Measurements from ENCODE around the gene RNF40.

RNF40 gene

DNA sequence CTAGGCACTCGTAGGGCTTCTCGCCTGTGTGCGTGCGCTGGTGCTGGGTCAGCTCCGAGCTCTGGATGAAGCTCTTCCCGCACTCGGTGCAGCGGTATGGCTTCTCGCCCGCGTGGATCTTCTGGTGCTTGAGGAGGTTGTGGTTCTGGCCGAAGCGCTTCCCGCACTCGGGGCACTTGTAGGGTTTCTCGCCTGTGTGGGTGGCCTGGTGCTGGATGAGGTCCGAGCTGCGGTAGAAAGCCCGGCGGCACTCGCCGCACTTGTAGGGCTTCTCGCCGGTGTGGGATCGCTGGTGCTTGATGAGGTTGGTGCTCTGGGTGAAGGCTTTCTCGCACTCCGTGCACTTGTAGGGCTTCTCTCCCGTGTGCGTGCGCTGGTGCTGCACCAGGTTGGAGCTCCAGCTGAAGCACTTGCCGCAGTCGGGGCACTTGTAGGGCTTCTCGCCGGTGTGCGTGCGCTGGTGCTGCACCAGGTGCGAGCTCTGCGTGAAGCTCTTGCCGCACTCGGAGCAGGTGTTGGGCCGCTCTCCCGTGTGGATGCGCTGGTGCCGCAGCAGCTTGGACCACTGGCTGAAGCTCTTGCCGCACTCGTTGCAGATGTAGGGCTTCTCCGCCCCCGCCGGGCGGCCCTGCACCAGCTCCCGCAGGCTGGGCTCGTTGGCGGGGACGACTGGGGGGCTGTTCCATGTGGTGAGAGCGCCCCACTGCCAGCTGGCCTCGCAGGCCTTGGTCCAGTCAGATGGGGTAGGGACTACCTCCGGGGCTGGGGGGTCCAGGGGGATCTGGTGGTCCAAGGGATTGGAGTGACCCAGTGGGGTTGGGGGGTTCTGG, 21.4 kb downstream of the RNF40 start:
- no peak for DNase-seq (ENCODE audit: extremely low read depth, low read depth)
- TF ChIP-seq, protein P1, sequence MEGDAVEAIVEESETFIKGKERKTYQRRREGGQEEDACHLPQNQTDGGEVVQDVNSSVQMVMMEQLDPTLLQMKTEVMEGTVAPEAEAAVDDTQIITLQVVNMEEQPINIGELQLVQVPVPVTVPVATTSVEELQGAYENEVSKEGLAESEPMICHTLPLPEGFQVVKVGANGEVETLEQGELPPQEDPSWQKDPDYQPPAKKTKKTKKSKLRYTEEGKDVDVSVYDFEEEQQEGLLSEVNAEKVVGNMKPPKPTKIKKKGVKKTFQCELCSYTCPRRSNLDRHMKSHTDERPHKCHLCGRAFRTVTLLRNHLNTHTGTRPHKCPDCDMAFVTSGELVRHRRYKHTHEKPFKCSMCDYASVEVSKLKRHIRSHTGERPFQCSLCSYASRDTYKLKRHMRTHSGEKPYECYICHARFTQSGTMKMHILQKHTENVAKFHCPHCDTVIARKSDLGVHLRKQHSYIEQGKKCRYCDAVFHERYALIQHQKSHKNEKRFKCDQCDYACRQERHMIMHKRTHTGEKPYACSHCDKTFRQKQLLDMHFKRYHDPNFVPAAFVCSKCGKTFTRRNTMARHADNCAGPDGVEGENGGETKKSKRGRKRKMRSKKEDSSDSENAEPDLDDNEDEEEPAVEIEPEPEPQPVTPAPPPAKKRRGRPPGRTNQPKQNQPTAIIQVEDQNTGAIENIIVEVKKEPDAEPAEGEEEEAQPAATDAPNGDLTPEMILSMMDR (IDR thresholded peaks at IDR 0.05; ENCODE audit: low read depth, low read length) = no peak

DNA sequence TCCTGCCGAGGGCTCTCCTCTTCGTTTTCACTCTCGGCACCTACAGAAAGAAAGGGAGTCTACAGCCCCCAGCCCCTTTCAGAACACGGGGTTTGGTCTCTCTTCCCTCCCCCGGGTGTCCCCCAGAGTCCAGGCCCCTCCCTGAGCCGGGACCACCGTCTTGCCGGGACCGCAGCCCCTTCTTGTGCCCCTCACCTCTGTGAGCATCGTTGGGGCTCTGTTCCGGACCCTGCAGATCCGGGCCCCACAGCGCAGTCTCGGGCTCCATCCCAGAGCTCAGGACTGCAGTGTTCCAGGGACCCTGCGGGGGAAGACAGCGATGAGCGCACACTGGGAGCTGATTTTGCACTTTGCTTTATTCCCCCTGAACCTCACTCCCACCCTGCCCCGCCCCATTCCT, 22.1 kb downstream of the RNF40 start:
- no peak for DNase-seq (ENCODE audit: extremely low read depth, low read depth)
- TF ChIP-seq, protein P1 (IDR thresholded peaks at IDR 0.05; ENCODE audit: low read depth, low read length) = no peak

DNA sequence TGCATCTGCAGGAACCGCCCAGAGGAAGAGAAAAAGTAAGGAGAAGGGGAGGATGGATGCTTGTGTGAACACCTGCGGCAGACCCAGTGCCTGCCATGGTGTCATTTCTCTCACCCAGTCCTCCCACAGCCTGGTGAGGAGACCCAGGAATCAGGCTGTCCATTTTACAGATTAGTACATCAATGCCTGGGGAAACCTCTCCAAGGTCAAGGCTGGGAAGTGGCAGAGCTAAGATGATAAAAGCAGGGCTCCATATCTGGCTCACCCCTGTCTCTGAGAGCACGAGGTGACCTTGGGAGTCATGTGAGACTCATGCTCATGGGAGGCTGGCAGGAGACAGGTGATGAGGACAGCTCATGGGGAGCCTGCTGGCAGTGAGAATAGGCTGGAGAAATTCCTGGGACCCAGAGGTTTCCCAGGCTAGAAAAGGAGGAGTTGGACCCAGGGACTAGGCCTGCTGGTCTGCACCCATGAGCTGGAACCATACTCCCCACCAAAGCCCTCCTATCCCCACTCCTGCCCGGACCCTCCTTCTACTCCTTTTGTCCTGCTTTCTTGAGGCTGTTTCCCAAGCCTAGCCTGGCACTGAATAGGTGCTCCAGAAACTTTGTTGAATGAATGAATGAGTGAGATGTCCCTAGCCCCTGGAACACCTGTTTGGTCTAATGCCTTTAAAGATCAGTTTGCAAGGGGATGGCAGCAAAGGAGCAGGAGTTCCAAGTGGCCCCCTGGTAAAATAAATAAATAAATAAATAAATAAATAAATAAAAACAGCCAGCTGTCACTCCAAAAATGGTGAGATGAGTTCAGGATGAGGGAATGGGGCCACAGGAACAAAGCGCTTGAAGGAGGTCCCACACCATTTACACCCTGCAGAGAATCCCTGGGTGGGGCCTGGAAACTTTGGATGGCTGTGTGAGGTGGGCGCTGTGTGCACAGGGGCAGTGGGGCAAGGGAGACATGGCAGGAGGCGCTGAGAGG, 23.3 kb downstream of the RNF40 start:
- TF ChIP-seq, protein P1 (IDR thresholded peaks at IDR 0.05; ENCODE audit: low read depth, low read length) = no peak
- DNase-seq (ENCODE audit: extremely low read depth, low read depth) = no peak

DNA sequence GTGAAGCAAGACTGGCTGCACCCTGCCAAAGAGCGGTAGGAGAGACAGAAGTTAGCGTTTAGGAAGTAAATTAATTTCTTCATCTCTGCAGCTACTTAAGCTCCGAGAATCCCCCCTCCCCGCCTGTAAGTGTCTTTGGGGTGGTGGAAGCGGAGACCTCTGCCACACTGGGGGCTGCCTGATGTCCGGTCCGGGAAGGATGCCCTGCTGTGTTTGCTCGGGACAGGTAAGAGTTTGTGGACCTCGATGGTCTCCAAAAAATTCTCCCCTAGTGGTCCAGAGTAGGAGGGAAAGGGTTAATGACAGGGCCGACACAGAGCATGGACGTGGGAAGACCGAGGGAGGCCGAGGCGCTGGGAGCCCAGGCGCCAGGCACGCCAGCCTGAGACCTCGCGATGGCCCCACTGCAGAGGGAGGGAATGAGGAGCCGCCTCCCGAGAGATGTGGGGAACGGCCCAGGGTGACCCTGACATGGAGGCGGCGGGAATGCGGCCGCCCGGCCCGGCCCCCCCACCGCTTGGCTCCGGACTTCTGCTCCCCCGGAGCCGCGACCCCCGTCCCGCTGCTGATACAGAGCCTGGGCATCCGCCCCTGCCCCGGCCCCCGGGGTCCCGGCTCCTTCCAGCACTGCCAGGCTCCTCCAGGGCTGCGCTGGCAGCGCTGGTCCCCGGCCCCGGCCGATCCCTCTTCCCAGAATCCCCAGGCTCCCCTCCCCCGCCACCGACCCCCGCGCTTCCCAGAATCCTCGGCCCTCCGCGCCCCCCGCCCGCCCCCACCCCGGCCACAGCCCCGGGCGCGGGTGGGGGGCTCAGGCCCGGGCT, 24.2 kb downstream of the RNF40 start:
- no peak for DNase-seq (ENCODE audit: extremely low read depth, low read depth)
- TF ChIP-seq, protein P1 (IDR thresholded peaks at IDR 0.05; ENCODE audit: low read depth, low read length) = no peak

DNA sequence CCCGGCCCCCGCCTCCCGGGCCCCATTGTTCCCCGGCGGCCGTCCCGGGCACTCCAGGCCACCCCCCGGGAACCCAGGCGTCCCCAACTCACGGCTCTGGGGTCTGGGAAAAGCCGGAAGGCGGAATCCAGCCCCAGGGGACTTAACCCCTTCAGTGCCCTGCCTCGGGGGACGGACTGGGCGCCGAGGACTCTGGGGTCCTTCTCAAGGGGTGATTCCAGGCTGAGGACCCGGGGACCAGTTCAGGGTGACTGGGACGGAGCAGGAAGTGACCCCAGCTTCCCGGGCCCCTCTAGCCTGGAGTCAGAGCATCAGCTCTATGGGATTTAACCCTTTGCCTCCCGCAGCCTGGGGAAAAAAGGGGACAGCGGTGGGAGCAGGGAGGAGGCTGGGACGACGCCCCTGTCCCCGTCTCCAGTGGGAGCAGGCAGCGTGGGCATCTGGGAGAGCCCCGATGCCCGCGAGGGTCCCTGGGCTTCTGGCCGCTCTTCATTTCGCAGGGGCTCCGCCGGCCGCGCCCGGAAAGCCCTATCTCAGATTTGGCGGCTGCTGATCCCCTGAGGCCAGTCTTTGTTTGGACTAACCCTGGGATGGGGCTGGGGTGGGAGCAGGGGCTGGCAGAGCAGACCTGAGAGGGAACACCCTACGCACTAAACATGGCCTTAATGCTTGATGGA, 25.0 kb downstream of the RNF40 start, which contains the start of gene ZNF629:
ZNF629 (minus strand) TSS at position 270 of the 677 bp plus-strand sequence. CDS start 2,723 bp downstream, outside the sequence.
- TF ChIP-seq, protein P1 (IDR thresholded peaks at IDR 0.05; ENCODE audit: low read depth, low read length) = no peak
- DNase-seq (ENCODE audit: extremely low read depth, low read depth) = no peak

DNA sequence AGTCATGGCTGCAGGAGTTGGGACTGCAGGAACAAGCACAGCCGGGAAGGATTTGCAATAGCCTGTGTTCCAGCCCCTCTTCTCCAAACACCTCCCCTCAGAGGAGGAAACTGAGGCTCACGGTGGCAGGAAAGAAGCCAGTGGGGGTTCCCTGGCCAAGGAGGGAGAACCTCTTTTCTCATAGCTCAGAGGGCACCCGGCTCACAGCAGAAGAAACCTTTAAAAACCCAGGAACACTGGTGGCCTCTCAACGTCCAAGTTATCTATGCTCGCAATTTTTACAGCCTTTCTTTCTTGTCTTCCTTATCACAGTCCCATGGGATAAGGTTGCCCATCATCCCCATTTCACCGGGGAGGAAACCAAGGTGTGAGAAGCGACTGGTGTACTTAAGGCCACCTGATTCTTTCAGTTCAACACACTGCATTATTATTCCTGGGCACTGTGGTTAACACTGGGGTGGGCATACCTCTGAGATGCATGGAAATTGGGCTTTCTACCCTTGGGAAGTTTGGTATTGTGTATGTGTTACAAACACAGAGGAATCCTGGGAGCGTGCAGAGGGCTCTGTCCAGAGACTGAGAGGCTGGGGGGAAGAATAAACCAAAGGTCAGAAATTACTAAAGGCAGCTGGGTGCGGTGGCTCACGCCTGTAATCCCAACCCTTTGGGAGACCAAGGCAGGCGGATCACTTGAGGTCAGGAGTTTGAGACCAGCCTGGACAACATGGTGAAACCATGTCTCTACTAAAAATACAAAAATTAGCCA, 25.7 kb downstream of the RNF40 start:
- DNase-seq (ENCODE audit: extremely low read depth, low read depth) = no peak
- TF ChIP-seq, protein P1 (IDR thresholded peaks at IDR 0.05; ENCODE audit: low read depth, low read length) = no peak

All from AG09319 (cell line).